GM10266 (cell line): Measurements from ENCODE around the gene LRRK1.

Experiments
- DNase-seq: peaks from one replicate; pipeline ENCODE4 v3.0.0; 2012; ENCODE audit errors: extremely low spot score
- TF ChIP-seq, protein P1 (sequence below): IDR thresholded peaks from 2 replicates; pipeline ENCODE4 v1.5.1; 2012; ENCODE audit warnings: mild to moderate bottlenecking, low read depth; ENCODE audit not compliant: control insufficient read depth, insufficient read depth; ENCODE audit errors: missing control alignments

The LRRK1 gene

DNA sequence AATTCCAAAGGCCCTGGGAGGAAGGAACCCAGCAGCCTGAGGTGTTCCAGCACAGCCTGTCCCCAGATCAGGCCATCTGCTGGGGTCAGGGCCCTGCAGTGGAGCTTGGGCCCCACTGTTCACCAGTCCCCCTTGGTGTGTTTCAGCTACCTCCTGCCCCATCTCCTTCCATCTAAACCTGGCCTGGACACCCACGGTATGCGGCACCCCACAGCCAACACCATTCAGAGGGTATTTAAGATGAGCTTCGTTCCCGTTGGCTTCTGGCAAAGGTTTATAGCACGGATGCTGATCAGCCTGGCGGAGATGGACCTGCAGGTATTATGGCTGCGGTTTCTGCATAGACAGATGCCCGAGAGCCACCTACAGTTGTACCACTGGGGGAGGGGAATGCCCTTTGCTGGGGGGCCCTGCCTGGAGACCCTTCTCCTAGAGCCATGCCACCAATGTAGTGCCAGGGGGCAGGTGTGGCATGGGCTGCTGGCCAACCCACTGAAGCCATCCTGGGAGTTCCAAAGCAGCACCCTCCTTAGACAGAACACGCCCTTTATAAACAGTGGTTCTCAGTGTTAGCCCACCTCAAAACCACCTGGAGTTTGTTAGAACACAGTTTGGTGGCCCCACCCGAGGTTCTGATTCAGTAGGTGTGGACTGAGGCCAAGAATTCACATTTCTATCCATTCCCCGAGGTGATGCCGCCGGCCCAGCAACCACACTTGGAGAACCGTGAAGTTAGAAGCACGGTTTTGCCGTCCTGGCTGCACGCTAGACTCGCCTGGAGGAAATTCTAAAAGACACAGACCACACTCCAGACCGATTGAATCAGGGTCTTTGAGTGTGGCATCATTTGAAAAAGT lies 126.9 kb downstream of the LRRK1 start:
- TF ChIP-seq, protein P1, sequence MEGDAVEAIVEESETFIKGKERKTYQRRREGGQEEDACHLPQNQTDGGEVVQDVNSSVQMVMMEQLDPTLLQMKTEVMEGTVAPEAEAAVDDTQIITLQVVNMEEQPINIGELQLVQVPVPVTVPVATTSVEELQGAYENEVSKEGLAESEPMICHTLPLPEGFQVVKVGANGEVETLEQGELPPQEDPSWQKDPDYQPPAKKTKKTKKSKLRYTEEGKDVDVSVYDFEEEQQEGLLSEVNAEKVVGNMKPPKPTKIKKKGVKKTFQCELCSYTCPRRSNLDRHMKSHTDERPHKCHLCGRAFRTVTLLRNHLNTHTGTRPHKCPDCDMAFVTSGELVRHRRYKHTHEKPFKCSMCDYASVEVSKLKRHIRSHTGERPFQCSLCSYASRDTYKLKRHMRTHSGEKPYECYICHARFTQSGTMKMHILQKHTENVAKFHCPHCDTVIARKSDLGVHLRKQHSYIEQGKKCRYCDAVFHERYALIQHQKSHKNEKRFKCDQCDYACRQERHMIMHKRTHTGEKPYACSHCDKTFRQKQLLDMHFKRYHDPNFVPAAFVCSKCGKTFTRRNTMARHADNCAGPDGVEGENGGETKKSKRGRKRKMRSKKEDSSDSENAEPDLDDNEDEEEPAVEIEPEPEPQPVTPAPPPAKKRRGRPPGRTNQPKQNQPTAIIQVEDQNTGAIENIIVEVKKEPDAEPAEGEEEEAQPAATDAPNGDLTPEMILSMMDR: no peak
- no peak for DNase-seq

DNA sequence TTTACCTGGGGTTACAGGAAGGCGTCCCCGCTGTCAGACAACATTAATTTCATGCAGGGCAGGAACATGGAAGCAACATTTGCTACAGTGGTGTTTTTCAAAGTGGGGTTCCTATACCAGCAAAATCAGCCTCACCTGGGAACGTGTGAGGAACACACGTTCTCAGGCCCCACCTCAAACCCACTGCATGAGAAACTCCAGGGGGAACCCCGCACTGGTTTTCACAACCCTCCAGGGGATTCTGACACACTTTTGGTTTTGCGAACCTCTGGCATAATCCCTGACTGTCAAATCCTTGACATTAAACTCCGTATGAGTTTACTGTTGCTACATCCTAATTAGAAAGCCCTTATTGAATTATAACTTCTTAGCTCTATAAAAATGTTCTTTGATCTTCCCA lies 127.7 kb downstream of the LRRK1 start:
- TF ChIP-seq, protein P1: no peak
- DNase-seq: no peak

DNA sequence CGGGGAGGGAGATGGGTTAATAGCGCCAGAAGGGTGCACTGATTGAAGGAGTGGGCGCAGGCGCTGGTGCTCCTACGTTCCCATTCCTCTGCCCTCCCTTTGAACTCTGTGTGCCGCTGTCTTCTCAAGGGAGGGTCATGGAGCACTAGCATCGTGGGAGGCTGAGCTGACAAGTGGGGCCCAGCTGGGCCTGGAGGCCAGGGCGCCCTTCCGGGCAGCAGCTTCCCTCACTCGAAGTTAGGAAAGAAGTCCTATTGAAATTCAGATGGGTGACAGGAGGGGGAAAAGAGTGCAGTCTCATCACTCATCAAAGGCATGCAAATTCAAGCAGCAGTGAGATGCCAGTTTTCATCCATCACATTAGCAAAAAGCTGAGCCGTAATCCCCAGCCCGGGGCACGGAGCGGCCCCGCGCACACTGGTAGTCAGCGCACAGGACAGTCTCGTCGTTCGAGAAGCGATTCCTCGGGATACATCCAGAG lies 128.2 kb downstream of the LRRK1 start:
- no peak for DNase-seq
- TF ChIP-seq, protein P1: no peak

DNA sequence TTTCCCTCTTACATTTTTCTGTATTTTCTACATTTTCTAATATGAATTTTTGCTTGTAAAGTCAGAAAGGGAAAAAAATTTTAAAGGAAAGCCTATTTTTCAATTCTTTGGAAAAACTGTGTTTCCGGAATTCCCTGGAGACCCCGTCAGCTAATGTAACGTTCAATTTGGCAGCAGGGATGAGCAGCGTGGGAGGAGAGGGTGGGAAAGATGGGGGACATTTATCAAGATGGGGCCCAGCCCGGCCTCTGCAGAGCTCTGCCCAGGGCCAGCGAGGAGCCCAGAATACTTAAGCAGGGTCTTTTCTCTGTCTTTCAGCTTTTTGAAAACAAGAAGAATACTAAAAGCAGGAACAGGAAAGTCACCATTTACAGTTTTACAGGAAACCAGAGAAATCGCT lies 129.0 kb downstream of the LRRK1 start:
- DNase-seq: no peak
- TF ChIP-seq, protein P1: no peak

DNA sequence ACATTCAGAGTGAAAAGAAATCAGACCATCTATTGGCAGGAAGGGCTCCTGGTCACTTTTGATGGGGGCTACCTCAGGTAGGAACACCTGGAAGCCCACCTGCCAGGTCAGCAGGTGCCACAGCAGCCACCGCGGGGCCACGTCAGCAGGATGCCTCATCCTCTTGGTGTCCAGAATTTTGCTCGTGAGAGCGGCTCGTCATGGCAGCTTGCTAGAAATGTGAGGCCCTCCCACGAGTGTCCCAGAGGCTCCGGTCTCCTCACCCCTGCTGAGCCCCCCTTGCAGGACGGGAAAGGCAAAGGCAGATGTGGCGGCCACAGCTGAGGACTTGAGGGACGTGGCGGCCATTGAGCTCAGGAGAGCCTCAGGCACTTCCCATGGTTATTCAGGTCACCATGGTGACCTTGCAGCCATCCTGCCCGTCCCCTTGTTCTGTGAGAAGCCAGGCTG lies 129.4 kb downstream of the LRRK1 start:
- no peak for DNase-seq
- TF ChIP-seq, protein P1: no peak

DNA sequence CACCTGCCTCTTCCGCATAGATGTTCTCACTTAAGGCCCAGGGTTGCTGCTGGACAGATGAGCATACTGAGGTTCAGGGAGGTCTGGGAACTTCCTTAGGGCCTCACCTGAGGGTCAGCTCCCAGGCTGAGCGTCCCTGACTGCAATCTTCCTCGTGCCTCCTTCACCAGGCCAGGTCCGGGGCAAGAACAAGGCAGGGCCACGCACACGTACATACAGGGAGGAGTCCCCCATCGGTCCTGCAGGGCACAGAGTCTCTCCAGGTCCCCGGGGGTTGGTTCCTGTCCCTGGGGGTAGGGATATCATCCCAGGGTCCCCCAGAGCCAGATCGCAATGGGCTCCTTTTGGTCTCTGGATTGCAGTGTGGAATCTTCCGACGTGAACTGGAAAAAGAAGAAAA lies 130.1 kb downstream of the LRRK1 start:
- no peak for DNase-seq
- TF ChIP-seq, protein P1: no peak
